ENCODE data around the gene EIF2B1. TPM values are rescaled to one million over a fixed set of nuclear protein-coding genes. Genes with fewer than 3 reads are reported as not detected.

Gene EIF2B1
- polyA plus RNA-seq, 1 donor, result 42.7 TPM

Other genes starting within 250 kb of the EIF2B1 start
- 33.4 TPM for gene KMT5A, start 249.6 kb downstream of the EIF2B1 start, polyA plus RNA-seq (ENCODE audit: insufficient read length)
- gene RILPL2, start 197.0 kb downstream of the EIF2B1 start, polyA plus RNA-seq (ENCODE audit: insufficient read length), result 1.6 TPM
- gene SNRNP35, start 175.5 kb downstream of the EIF2B1 start, polyA plus RNA-seq (ENCODE audit: insufficient read length), result 31.8 TPM
- 33.8 TPM for gene RILPL1, start 100.0 kb downstream of the EIF2B1 start, polyA plus RNA-seq (ENCODE audit: insufficient read length)
- 144 TPM for gene TMED2, start 49.1 kb downstream of the EIF2B1 start, polyA plus RNA-seq (ENCODE audit: insufficient read length)
- 18.7 TPM for gene DDX55, start 31.6 kb downstream of the EIF2B1 start, polyA plus RNA-seq (ENCODE audit: insufficient read length)
- gene GTF2H3, start 143 bp upstream of the EIF2B1 start, polyA plus RNA-seq (ENCODE audit: insufficient read length), result 26.8 TPM
- gene TCTN2, start 37.4 kb upstream of the EIF2B1 start, polyA plus RNA-seq (ENCODE audit: insufficient read length), result 6.2 TPM
- 13.8 TPM for gene ATP6V0A2, start 78.7 kb upstream of the EIF2B1 start, polyA plus RNA-seq (ENCODE audit: insufficient read length)
- gene DNAH10, start 128.6 kb upstream of the EIF2B1 start, polyA plus RNA-seq (ENCODE audit: insufficient read length), result 1.6 TPM

All from forelimb muscle (tissue), 1 donor.